Measurements from ENCODE around the gene PDS5A.
"Not testable (repeated sequence)": the region's sequence is repeated elsewhere in the genome, so short reads cannot be mapped to it uniquely, and the experiment has no call there.

- TF ChIP-seq CTCF, POLR2A (IDR thresholded peaks at IDR 0.05): not testable (repeated sequence)
Measured at GRCh38 chr4:39813761-39814160, 163.9 kb downstream of the PDS5A start.
